SK-N-MC (cell line): ENCODE results near the gene PTPN14.

Source experiments
- EZH2 ChIP-seq: fragments of 200-600 bp; sonication (generic); IDR thresholded peaks from one replicate; pipeline ENCODE4 v1.6.1; 2017; ENCODE audit warnings: antibody characterized with exemption
- POLR2AphosphoS5 ChIP-seq: IDR thresholded peaks from 2 replicates; pipeline ENCODE4 v1.6.1; 2012; ENCODE audit warnings: mild to moderate bottlenecking, low read depth, low read length, borderline replicate concordance

GRCh38 chr1:214553142-214553710 lies 1.8 kb upstream of the PTPN14 start:
- TF ChIP-seq EZH2: no peak
- TF ChIP-seq POLR2AphosphoS5: no peak
